ENCODE results near the gene STX8.

STX8 gene

DNA sequence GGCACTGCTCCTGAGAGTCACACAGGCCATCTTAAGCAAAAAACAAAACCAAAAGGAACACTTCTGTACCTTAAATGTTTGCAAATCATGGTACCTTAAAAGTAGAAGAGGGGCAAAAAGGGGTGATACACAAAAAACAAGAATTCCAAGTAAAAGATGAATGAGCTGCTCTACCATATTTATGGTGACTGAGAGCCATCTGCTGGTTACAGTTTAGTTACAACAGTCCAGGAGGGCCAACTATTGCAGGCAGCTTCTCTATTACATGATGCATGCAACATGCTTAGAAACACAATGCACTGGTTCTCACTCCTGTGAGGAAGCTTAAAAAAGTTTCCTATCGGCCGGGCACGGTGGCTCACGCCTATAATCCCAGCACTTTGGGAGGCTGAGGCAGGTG is 53.5 kb downstream of the STX8 start:
- TF ChIP-seq CTCF (conservative IDR thresholded peaks at IDR 0.05; ENCODE audit: low read length), result peak; percentile 78
- peak; percentile 69 for DNase-seq (ENCODE audit: low read depth)
- H3K4me3 ChIP-seq (ENCODE audit: low read length), result no peak overlapping the region

GRCh38 chr17:9521062-9521461 is 54.6 kb downstream of the STX8 start:
- TF ChIP-seq CTCF (conservative IDR thresholded peaks at IDR 0.05; ENCODE audit: low read length), result no peak
- no peak overlapping the region for H3K4me3 ChIP-seq (ENCODE audit: low read length)
- no peak for DNase-seq (ENCODE audit: low read depth)

GRCh38 chr17:9520649-9521048 is 55.0 kb downstream of the STX8 start:
- no peak overlapping the region for H3K4me3 ChIP-seq (ENCODE audit: low read length)
- TF ChIP-seq CTCF (conservative IDR thresholded peaks at IDR 0.05; ENCODE audit: low read length), result no peak
- DNase-seq (ENCODE audit: low read depth), result no peak

GRCh38 chr17:9519583-9520272 is 55.9 kb downstream of the STX8 start:
- no peak overlapping the region for H3K4me3 ChIP-seq (ENCODE audit: low read length)
- DNase-seq (ENCODE audit: low read depth), result no peak
- TF ChIP-seq CTCF (conservative IDR thresholded peaks at IDR 0.05; ENCODE audit: low read length), result no peak

DNA sequence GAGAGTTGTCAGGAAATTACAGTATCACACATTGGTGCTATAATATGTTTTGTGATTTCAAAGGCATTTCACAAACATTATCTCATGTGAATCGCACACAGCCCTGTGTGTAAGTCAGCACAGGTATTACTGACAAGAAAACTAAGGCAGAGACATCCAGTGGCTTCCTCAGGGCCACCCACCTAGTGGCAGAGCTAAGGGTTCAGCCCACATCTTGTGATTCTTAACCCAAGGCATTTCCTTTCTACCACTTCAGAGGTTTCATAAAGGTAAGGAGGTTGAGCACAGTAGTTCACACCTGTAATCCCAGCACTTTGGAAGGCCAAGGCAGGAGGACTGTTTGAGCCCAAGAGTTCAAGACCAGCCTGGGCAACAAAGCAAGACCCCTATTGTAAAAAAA is 58.2 kb downstream of the STX8 start:
- DNase-seq (ENCODE audit: low read depth), result no peak
- TF ChIP-seq CTCF (conservative IDR thresholded peaks at IDR 0.05; ENCODE audit: low read length), result no peak
- no peak overlapping the region for H3K4me3 ChIP-seq (ENCODE audit: low read length)

DNA sequence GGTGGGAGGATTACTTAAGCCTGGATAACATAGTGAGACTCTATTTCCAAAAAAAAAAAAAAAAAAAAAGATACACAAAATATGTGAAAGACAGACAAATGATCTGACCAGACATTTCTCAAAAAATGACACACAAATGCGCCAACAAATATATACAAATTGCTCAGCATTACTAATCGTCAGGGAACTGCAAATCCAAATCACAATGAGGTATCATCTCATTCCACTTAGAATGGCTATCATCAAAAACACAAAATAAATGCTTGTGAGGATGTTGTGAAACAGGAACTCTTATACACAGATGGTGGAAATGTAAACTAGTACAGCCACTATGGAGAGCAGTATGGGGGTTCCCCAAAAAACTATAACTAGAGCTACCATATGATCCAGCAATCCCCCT is 62.4 kb downstream of the STX8 start:
- no peak for TF ChIP-seq CTCF (conservative IDR thresholded peaks at IDR 0.05; ENCODE audit: low read length)
- no peak overlapping the region for H3K4me3 ChIP-seq (ENCODE audit: low read length)
- no peak for DNase-seq (ENCODE audit: low read depth)

GRCh38 chr17:9512323-9513168 is 63.1 kb downstream of the STX8 start:
- DNase-seq (ENCODE audit: low read depth), result peak; percentile 41
- H3K4me3 ChIP-seq (ENCODE audit: low read length), result no peak overlapping the region
- no peak for TF ChIP-seq CTCF (conservative IDR thresholded peaks at IDR 0.05; ENCODE audit: low read length)
